NT2/D1 (cell line): Measurements from ENCODE around the gene PTPN1.

Source experiments
- DNase-seq: peaks from one replicate; pipeline ENCODE4 v3.0.0-alpha.2; 2011; ENCODE audit warnings: low read depth, low spot score
- H3K27me3 ChIP-seq: 2 replicates; pipeline ENCODE4 v1.6.0; 2011; ENCODE audit warnings: mild to moderate bottlenecking; ENCODE audit not compliant: insufficient read length, insufficient read depth
- H3K36me3 ChIP-seq: 2 replicates; pipeline ENCODE4 v1.6.1; 2011; ENCODE audit warnings: mild to moderate bottlenecking, low read length, mixed read lengths; ENCODE audit not compliant: insufficient read depth, insufficient read length
- H3K4me1 ChIP-seq: 2 replicates; pipeline ENCODE4 v1.5.1; 2011; ENCODE audit not compliant: insufficient read depth, insufficient read length
- H3K4me3 ChIP-seq: 2 replicates; pipeline ENCODE4 v1.5.1; 2011; ENCODE audit warnings: low read depth; ENCODE audit not compliant: insufficient read length
- H3K9ac ChIP-seq: 2 replicates; pipeline ENCODE4 v1.6.0; 2011; ENCODE audit warnings: low read depth; ENCODE audit not compliant: insufficient read length
- H3K9me3 ChIP-seq: 2 replicates; pipeline ENCODE4 v1.5.1; 2011; ENCODE audit warnings: mild to moderate bottlenecking, low read length; ENCODE audit not compliant: insufficient read depth
- SUZ12 ChIP-seq: IDR thresholded peaks from 2 replicates; pipeline ENCODE4 v1.6.1; 2011; ENCODE audit not compliant: insufficient read length, insufficient read depth; ENCODE audit errors: extremely low read depth
- YY1 ChIP-seq: IDR thresholded peaks from 2 replicates; pipeline ENCODE4 v1.6.1; 2011; ENCODE audit not compliant: insufficient read length, insufficient read depth
- ZNF274 ChIP-seq: IDR thresholded peaks from 2 replicates; pipeline ENCODE4 v1.6.1; 2011; ENCODE audit warnings: mild to moderate bottlenecking, low read depth, low read length

The PTPN1 gene

GRCh38 chr20:50602432-50603088 lies 92.4 kb downstream of the PTPN1 start:
- TF ChIP-seq SUZ12 (no peak), ZNF274 (no peak), YY1 (no peak)
- DNase-seq = no peak
- H3K36me3 ChIP-seq = no peaks in the 10 kb centered on the region
- H3K9me3 ChIP-seq = no peaks in the 10 kb centered on the region
- H3K27me3 ChIP-seq = no peaks in the 10 kb centered on the region
- H3K4me3 ChIP-seq = no peak overlapping the region
- peak overlapping the region; percentile 32 for H3K9ac ChIP-seq
- peaks cover 6% of the 10 kb centered on the region for H3K4me1 ChIP-seq

GRCh38 chr20:50604451-50604850 lies 94.3 kb downstream of the PTPN1 start:
- no peak for TF ChIP-seq SUZ12
- TF ChIP-seq ZNF274 = no peak
- TF ChIP-seq YY1 = no peak
- no peak overlapping the region for H3K4me3 ChIP-seq
- no peak for DNase-seq

DNA sequence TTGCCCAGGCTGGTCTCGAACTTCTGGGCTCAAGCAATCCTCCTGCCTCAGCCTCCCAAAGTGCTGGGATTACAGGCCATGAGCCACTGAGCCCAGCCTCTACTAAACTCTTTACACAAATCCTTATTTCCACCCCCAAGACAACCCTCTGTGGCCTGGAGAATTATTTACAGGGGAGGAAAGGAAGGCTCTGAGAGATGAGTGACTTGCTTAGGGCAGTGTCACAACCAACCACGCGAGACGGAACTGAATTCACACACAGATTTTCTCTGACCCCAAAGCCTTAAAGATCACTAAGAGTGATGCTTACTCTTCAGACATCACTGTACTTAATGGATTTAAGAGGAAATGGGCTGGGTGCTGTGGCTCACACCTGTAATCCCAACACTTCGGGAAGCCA lies 95.0 kb downstream of the PTPN1 start:
- Histone ChIP-seq H3K36me3 (no peaks in the 10 kb centered on the region), H3K4me1 (peaks cover 6% of the 10 kb centered on the region), H3K9me3 (no peaks in the 10 kb centered on the region), H3K27me3 (no peaks in the 10 kb centered on the region), H3K4me3 (no peak overlapping the region), H3K9ac (no peak overlapping the region)
- no peak for TF ChIP-seq ZNF274
- no peak for TF ChIP-seq YY1
- no peak for TF ChIP-seq SUZ12
- no peak for DNase-seq

More at GRCh38 chr20:50604451-50604850, 94.3 kb downstream of the PTPN1 start:
- Histone ChIP-seq H3K9ac (no peak overlapping the region), H3K27me3 (no peaks in the 10 kb centered on the region), H3K36me3 (no peaks in the 10 kb centered on the region), H3K9me3 (no peaks in the 10 kb centered on the region), H3K4me1 (peaks cover 6% of the 10 kb centered on the region)

- H3K27me3 ChIP-seq = no peaks in the 10 kb centered on the region
- no peak overlapping the region for H3K4me3 ChIP-seq
- no peak for TF ChIP-seq ZNF274
- TF ChIP-seq YY1 = no peak
- TF ChIP-seq SUZ12 = no peak
- H3K9ac ChIP-seq = no peak overlapping the region
- no peaks in the 10 kb centered on the region for H3K36me3 ChIP-seq
- no peaks in the 10 kb centered on the region for H3K9me3 ChIP-seq
- no peaks in the 10 kb centered on the region for H3K4me1 ChIP-seq
- DNase-seq = no peak
Observed at GRCh38 chr20:50607436-50607835, 97.3 kb downstream of the PTPN1 start.

- no peak for TF ChIP-seq ZNF274
- no peak for TF ChIP-seq YY1
- no peak for TF ChIP-seq SUZ12
- no peak overlapping the region for H3K4me3 ChIP-seq
- no peak for DNase-seq
- no peaks in the 10 kb centered on the region for H3K4me1 ChIP-seq
- no peaks in the 10 kb centered on the region for H3K36me3 ChIP-seq
- H3K9me3 ChIP-seq = no peaks in the 10 kb centered on the region
- no peaks in the 10 kb centered on the region for H3K27me3 ChIP-seq
- H3K9ac ChIP-seq = peak overlapping the region; percentile 29
Observed at GRCh38 chr20:50607850-50608749, 97.9 kb downstream of the PTPN1 start.

DNA sequence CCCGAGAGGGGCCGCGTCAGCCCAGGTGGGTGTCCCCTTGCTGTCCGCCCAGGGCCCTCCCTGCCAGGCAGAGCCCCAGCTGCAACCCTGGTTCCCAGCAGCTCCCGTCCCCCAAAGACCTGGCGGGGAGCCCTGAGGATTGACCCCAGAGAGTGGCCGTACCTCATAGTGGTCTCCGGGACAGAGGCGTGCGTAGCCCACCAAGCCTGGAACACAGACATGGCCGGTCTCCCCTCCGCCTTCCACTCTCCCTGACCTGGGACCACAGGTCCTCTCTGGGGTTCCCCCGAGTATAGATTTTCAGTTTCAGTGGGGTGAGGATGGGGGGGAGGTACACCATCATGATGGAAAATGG lies 98.5 kb downstream of the PTPN1 start:
- Histone ChIP-seq H3K27me3 (no peaks in the 10 kb centered on the region), H3K36me3 (no peaks in the 10 kb centered on the region), H3K9me3 (no peaks in the 10 kb centered on the region), H3K9ac (no peak overlapping the region), H3K4me3 (no peak overlapping the region), H3K4me1 (no peaks in the 10 kb centered on the region)
- TF ChIP-seq YY1 (no peak), SUZ12 (no peak), ZNF274 (no peak)
- no peak for DNase-seq

GRCh38 chr20:50609438-50609989 lies 99.3 kb downstream of the PTPN1 start:
- Histone ChIP-seq H3K36me3 (no peaks in the 10 kb centered on the region), H3K4me3 (no peak overlapping the region), H3K27me3 (no peaks in the 10 kb centered on the region), H3K9ac (no peak overlapping the region), H3K4me1 (no peaks in the 10 kb centered on the region), H3K9me3 (no peaks in the 10 kb centered on the region)
- TF ChIP-seq SUZ12 (no peak), ZNF274 (no peak), YY1 (no peak)
- no peak for DNase-seq
